HepG2 (cell line): Measurements from ENCODE around the gene C18orf54. TPM values are rescaled to one million over a fixed set of nuclear protein-coding genes. Genes with fewer than 3 reads are reported as not detected.

ENCODE experiments used
- ATAC-seq: fragments of 200-7000 bp; cut with Tn5 transposase; 3 replicates; pipeline ENCODE4 v1.9.1; 2020; ENCODE audit warnings: mild to moderate bottlenecking, moderate library complexity
- BruUV-seq: library from RNA; stranded (reverse); fragments of 400-500 nt; replicated peaks from 2 replicates; lab custom pipeline; 2021; lab: Mats Ljungman, UMichigan
- CTCF ChIA-PET: fragments of 300-600 bp; formaldehyde crosslinking; extraction: SDS; loops from one replicate; lab custom pipeline; 2021; ENCODE audit warnings: low total read pairs, inconsistent platforms, low intra/inter-chr PET ratio; lab: Yijun Ruan, JAX
- POLR2A ChIA-PET: fragments of 350-600 bp; sonication (Branson Sonifier 250); formaldehyde crosslinking; loops from one replicate; lab custom pipeline; 2020; ENCODE audit warnings: antibody characterized with exemption, inconsistent platforms; lab: Yijun Ruan, JAX
- DNase-seq: peaks from one replicate; pipeline ENCODE4 v3.0.0-alpha.2; 2015; ENCODE audit warnings: low spot score
- FAIRE-seq: peaks from 3 replicates; lab custom pipeline; 2011; peaks lifted over from hg19 to GRCh38; lab: Jason Lieb, UNC
- H2AFZ ChIP-seq: one replicate; pipeline ENCODE4 v1.6.1; 2011; ENCODE audit warnings: low read length, inconsistent platforms
- H3K27ac ChIP-seq: fragments of 300-600 bp; 3 replicates; pipeline ENCODE4 v1.8.0; 2011; ENCODE audit warnings: mixed run types, mild to moderate bottlenecking, mixed read lengths, low read length, inconsistent platforms; ENCODE audit not compliant: insufficient read depth; ENCODE audit errors: extremely low read length
- H3K27me3 ChIP-seq, 2 experiments: fragments of 200-600 bp in 1 of 2; 2 replicates in 1 of 2; 3 replicates in 1 of 2; pipeline versions ENCODE4 v1.6.0 to v1.8.0; 2011; ENCODE audit warnings: low read length in 2 of 2, mild to moderate bottlenecking in 2 of 2, moderate library complexity in 2 of 2, inconsistent platforms in 1 of 2; ENCODE audit not compliant: insufficient read depth in 2 of 2, control insufficient read depth in 1 of 2
- H3K36me3 ChIP-seq, 2 experiments: fragments of 200-600 bp in 1 of 2; replicated peaks in 1 of 2; 2 replicates in 1 of 2; 3 replicates in 1 of 2; pipeline versions ENCODE4 v1.5.1 to v1.8.0; 2011; ENCODE audit warnings: low read length in 2 of 2, inconsistent platforms in 1 of 2; ENCODE audit not compliant: insufficient read depth in 2 of 2, control insufficient read depth in 1 of 2
- H3K4me1 ChIP-seq: 2 replicates; pipeline ENCODE4 v1.5.1; 2012; ENCODE audit warnings: low read length, inconsistent platforms; ENCODE audit not compliant: insufficient read depth
- H3K4me2 ChIP-seq: 2 replicates; pipeline ENCODE4 v1.6.0; 2011; ENCODE audit warnings: low read depth, low read length, inconsistent platforms
- H3K4me3 ChIP-seq, 3 experiments: fragments of 200-600 bp in 1 of 3; sonication (generic), shearing (Covaris generic) in 1 of 3; replicated peaks in 1 of 3; 2 replicates each; pipeline ENCODE4 v1.5.1; 2011 to 2016; ENCODE audit warnings: low read length in 3 of 3, inconsistent platforms in 2 of 3, low read depth in 2 of 3, mild to moderate bottlenecking in 2 of 3, control low read depth in 1 of 3, mixed read lengths in 1 of 3; ENCODE audit not compliant: insufficient read depth in 1 of 3
- H3K79me2 ChIP-seq: one replicate; pipeline ENCODE4 v1.6.1; 2011; ENCODE audit warnings: low read length, inconsistent platforms; ENCODE audit not compliant: insufficient read depth
- H3K9ac ChIP-seq: 2 replicates; pipeline ENCODE4 v1.6.0; 2011; ENCODE audit warnings: mild to moderate bottlenecking, low read depth, low read length, inconsistent platforms; ENCODE audit not compliant: insufficient read depth
- H3K9me3 ChIP-seq: 2 replicates; pipeline ENCODE4 v1.5.1; 2012; ENCODE audit warnings: mild to moderate bottlenecking, low read length
- H4K20me1 ChIP-seq: 2 replicates; pipeline ENCODE4 v1.6.0; 2011; ENCODE audit warnings: inconsistent platforms, mild to moderate bottlenecking, low read length, moderate library complexity; ENCODE audit not compliant: insufficient read depth
- ARID3A ChIP-seq: IDR thresholded peaks from 2 replicates; pipeline ENCODE4 v1.6.1; 2012; ENCODE audit warnings: low read depth, low read length, improper control_type of control experiment
- CBX1 ChIP-seq: IDR thresholded peaks from one replicate; pipeline ENCODE4 v1.6.1; 2016; ENCODE audit warnings: antibody characterized with exemption, low read depth
- CTCF ChIP-seq: sonication (generic); formaldehyde crosslinking; IDR thresholded peaks from 2 replicates; pipeline ENCODE4 v1.5.0; 2020; ENCODE audit warnings: mild to moderate bottlenecking, missing genetic modification reagents, moderate library complexity
- DBP ChIP-seq: sonication (generic); formaldehyde crosslinking; IDR thresholded peaks from 2 replicates; pipeline ENCODE4 v1.4.0; 2020; ENCODE audit warnings: missing genetic modification reagents; ENCODE audit errors: not compliant biosample characterization
- MAFK ChIP-seq, 2 experiments: IDR thresholded peaks in 1 of 2; conservative IDR thresholded peaks in 1 of 2; 2 replicates each; pipeline ENCODE4 v1.6.1; 2011; ENCODE audit warnings: improper control_type of control experiment in 2 of 2, low read length in 2 of 2
- MBD4 ChIP-seq: IDR thresholded peaks from 2 replicates; pipeline ENCODE4 v1.6.1; 2012; ENCODE audit warnings: low read length, inconsistent platforms, borderline replicate concordance
- SMC3 ChIP-seq: IDR thresholded peaks from 2 replicates; pipeline ENCODE4 v1.6.1; 2011; ENCODE audit warnings: low read length, improper control_type of control experiment
- STAG1 ChIP-seq: sonication (generic); formaldehyde crosslinking; IDR thresholded peaks from 2 replicates; pipeline ENCODE4 v1.4.0; 2020; ENCODE audit warnings: missing genetic modification reagents
- WIZ ChIP-seq: sonication (generic); formaldehyde crosslinking; IDR thresholded peaks from 2 replicates; pipeline ENCODE4 v1.5.1; 2020; ENCODE audit warnings: mild to moderate bottlenecking, missing genetic modification reagents
- ZNF24 ChIP-seq: fragments of 450-650 bp; IDR thresholded peaks from 2 replicates; pipeline ENCODE4 v1.6.1; 2017; ENCODE audit warnings: antibody characterized with exemption, mild to moderate bottlenecking
- ZNF451 ChIP-seq: sonication (generic); formaldehyde crosslinking; IDR thresholded peaks from 2 replicates; pipeline ENCODE4 v1.5.0; 2020; ENCODE audit warnings: mild to moderate bottlenecking, missing genetic modification reagents
- WGBS: methylation state at CpG from one replicate; pipeline ENCODE4 v1.1.6; 2017; ENCODE audit warnings: low lambda C conversion rate; 5-methylcytosine and 5-hydroxymethylcytosine counted together
- in situ Hi-C: cut with HindIII; loops from 2 replicates; pipeline ENCODE4 v1.10.0; 2017; ENCODE audit warnings: low pct_unique_long_range_greater_than_20kb; ENCODE audit not compliant: extremely low pct_ligation_motif_present
- intact Hi-C: fragments of 100-400 bp; cut with micrococcal nuclease; formaldehyde crosslinking; loops from one replicate; pipeline ENCODE4 v1.10.0; 2022; ENCODE audit not compliant: unreplicated experiment
- polyA plus RNA-seq, 8 experiments: library from polyadenylated mRNA; depleted of rRNA in 3 of 8; stranded (reverse) in 7 of 8; unstranded in 1 of 8; fragments of >200 nt; fragmentation: Illumina TruSeq in 4 of 8; extraction: Trizol in 4 of 8; gene quantifications; 2 replicates each; pipeline versions ENCODE4 v1.2.1 to v1.2.3, GENCODE V29; 2011 to 2016; ENCODE audit warnings: low read depth in 4 of 8, missing spikeins in 1 of 8, mixed read lengths in 1 of 8; ENCODE audit not compliant: insufficient read depth in 1 of 8
- total RNA-seq, 5 experiments: library from RNA; depleted of rRNA; stranded (reverse); fragments of >200 nt; fragmentation: Illumina TruSeq; extraction: Trizol; gene quantifications; 2 replicates each; pipeline ENCODE4 v1.2.3, GENCODE V29; 2016; ENCODE audit warnings: low read depth in 1 of 5

Gene C18orf54
- total and polyA plus RNA-seq, 2 of the 13 experiments (the other 11 are each of a cell fraction or from before 2014, with no cell fraction given): 1.8 to 2.5 TPM

- no peaks in the 10 kb centered on the region for H3K79me2 ChIP-seq
- TF ChIP-seq SMC3: peak; percentile 49; the same call in 1 of the 2 replicates
- peak; percentile 66 for TF ChIP-seq CTCF (CRISPR knock-in tag)
- TF ChIP-seq CBX1: no peak
- 0 out of 2 replicates have a peak, but pooled peaks have one; percentile 7 for TF ChIP-seq ZNF24
- no peak for TF ChIP-seq MBD4
- no peak for TF ChIP-seq WIZ (CRISPR knock-in tag)
- peak; percentile 77 for TF ChIP-seq ARID3A
- no peak for TF ChIP-seq ZNF451 (CRISPR knock-in tag)
- peak; percentile 47 for TF ChIP-seq STAG1 (CRISPR knock-in tag)
- TF ChIP-seq DBP (CRISPR knock-in tag): no peak
- TF ChIP-seq MAFK (conservative IDR thresholded peaks at IDR 0.05 in 1 of 2, IDR thresholded peaks at IDR 0.05 in 1 of 2; ENCODE audit: low read length in 2 of 2): 0 out of 4 replicates have a peak, but pooled peaks of 1 of the 2 experiments have one; percentile 11
- TF ChIP-seq, all 625 proteins: peak for 6
- FAIRE-seq (peak; percentile 15), ATAC-seq (peak; percentile 64), DNase-seq (peak; percentile 52)
- Histone ChIP-seq H2AFZ (no peak overlapping the region), H3K4me1 (peaks cover 25% of the 10 kb centered on the region), H3K27me3 (no peaks in the 10 kb centered on the region; a peak in 1 of 5 replicates), H3K27ac (no peak overlapping the region), H3K9ac (no peak overlapping the region), H3K36me3 (no peaks in the 10 kb centered on the region), H3K9me3 (no peaks in the 10 kb centered on the region), H3K4me3 (no peak overlapping the region), H4K20me1 (no peaks in the 10 kb centered on the region), H3K4me2 (no peak overlapping the region)
- POLR2A ChIA-PET: no interaction called here
- intact Hi-C loops: loop anchor here (1.0 kb wide), 1 partner anchor 279 kb away; no protein-coding TSS in a partner anchor
- in situ Hi-C loops: no loop called here
- BruUV-seq: no TSS peak
- CTCF ChIA-PET: interaction anchor here (1.4 kb wide), 1 partner anchor 35 kb away, joined by 3 read pairs; the partner anchor contains the start of genes C18orf54 and STARD6
- 28% methylated on average over 3 of the region's 3 CpGs for WGBS
Observed at GRCh38 chr18:54392543-54393023, 34.9 kb downstream of the C18orf54 start.
